ENCODE results near the gene CSF1R. TPM values are rescaled to one million over a fixed set of nuclear protein-coding genes. Genes with fewer than 3 reads are reported as not detected.

The CSF1R gene
- total RNA-seq = 15.7 TPM

GRCh38 chr5:150085950-150086715 is at the start of gene CSF1R:
TSS of gene CSF1R (minus strand) at chr5:150086554. CDS start at chr5:150086427, 127 bp downstream.

Small RNA genes within 50 kb of the gene (small RNA-seq; reads per million reads assigned to genes)
- gene RF00019 = not detected

Other genes starting within 250 kb of the CSF1R start
- not detected for gene PDE6A, start 141.8 kb downstream of the CSF1R start, total RNA-seq
- 15.9 TPM for gene SLC26A2, start 125.8 kb downstream of the CSF1R start, total RNA-seq
- 4.6 TPM for gene TIGD6, start 85.9 kb downstream of the CSF1R start, total RNA-seq
- 25.4 TPM for gene HMGXB3, start 85.8 kb downstream of the CSF1R start, total RNA-seq
- gene PDGFRB, start 69.3 kb upstream of the CSF1R start, total RNA-seq = 28.6 TPM
- not detected for gene CDX1, start 80.2 kb upstream of the CSF1R start, total RNA-seq
- 20.5 TPM for gene SLC6A7, start 103.5 kb upstream of the CSF1R start, total RNA-seq
- 59.7 TPM for gene CAMK2A, start 203.2 kb upstream of the CSF1R start, total RNA-seq
- 0.46 TPM for gene ARSI, start 216.4 kb upstream of the CSF1R start, total RNA-seq